Dermis blood vessel endothelial cell (primary cell): ENCODE data around the gene MBIP. TPM values are rescaled to one million over a fixed set of nuclear protein-coding genes. Genes with fewer than 3 reads are reported as not detected.

Experiments
- DNase-seq: peaks from one replicate; pipeline ENCODE4 v3.0.0; 2010
- total RNA-seq: library from RNA; depleted of rRNA; stranded (reverse); fragments of >200 nt; gene quantifications from 2 replicates; pipeline ENCODE4 v1.2.3, GENCODE V29; 2014

Gene MBIP
- total RNA-seq, 1 donor from 2014 or later, result 5.8 TPM

DNA sequence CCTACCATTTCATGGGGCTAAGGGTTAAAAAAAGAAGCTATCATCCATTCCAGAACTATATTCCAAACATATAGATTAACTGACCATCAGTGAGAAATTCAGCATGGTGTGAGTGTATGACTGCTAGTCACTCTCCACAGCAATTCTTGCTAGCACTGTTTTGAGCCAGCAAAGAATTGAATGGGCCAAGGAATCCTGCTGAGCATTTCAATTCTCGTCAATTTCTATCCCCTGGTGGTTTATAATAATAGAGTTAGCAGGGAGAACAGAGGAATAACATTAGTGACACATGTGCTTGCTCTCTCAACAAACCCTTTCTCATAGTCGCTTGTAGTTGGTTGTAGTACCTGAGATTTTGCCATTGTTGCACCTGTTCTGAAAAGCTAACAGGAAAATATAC is 7.2 kb downstream of the MBIP start:
- DNase-seq, result no peak

DNA sequence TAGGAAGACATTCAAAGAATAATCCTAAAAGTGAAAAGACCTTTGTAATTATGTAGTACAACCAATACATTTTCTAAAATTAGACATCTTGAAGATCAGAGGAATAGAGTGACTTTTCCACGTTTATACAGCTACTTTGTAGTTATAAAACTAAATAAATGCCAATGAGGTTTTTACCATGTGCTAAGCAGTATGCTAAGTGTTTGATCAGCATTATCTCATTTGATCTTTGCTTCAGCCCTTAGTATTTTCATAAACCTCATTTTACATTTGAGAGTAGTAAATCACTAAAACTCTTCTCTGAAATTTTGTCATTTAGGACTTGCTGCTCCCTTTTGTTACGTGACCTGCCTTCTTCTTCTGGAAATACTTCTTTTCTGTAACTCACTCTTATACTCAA is 13.6 kb downstream of the MBIP start:
- no peak for DNase-seq

DNA sequence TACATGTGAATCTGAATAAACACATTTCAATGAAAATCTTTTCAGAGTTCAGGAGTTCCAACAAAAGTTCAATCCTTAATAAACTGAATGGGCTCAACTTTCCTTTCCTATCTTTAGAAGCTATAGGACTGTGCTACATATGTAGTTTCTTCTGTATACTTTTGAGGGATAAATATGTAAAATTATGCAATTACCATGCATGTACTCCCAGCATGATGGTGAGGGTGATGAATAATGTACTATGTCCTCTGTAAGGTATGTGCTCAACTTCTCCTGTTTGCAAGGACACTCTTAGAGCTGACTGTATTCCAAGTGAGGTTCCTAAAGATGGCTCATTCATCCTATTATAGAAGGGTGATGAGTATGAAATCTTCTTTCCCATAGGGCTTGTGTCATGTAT is 15.5 kb downstream of the MBIP start:
- DNase-seq, result no peak

DNA sequence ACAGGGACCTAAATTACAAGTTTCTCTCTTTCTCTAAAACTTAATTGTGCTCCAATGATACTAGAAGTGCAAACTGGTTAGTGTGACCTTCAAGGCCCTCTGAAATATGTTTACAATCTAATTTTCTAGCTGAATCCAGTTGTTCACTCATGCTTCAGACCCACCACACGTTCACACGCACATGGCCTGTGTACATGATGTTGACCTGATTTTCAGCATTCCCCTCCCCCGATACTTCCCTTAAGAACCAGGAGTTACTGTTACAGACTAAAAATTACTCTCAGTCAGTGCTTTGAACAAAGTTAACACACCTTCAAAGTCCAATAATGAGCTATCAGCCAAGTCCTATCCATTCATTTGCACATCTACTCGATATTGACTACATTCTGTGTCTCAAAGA is 16.5 kb downstream of the MBIP start:
- DNase-seq, result no peak

DNA sequence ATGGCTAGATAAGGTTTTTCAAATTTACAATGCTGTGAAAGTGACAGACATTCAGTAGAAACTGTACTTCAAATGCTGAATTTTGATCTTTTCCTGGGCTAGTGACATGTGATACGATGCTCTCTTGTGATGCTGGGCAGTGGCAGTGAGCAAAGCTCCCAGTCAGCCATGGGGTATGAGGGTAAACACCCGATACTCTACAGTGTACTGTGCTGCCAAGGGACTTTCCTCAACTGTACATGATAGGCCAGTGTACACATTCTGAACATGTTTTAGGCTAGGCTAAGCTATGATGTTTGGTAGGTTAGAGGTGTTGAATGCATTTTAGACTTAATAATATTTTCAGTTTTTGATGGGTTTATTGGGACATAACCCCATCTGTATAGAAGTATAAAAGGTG is 17.6 kb downstream of the MBIP start:
- DNase-seq, result no peak

DNA sequence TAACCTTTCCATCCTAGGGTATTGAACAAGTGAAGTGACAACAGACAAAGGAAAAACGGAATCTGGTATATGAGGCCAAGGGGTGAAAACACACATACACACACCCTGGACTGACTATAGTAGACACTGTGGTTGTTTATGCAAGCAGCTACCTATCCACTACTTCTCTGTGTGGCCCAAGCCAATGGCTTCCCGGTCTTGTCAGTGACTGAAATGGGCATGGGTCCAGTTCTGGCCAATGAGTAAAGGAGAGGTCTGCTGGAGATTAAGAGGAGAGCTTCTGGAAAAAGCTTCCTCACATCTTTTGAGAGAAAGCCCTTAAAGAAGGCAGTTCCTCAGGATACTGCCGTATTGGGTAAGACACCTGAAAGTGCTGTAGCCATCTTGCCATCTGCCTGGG is 19.3 kb downstream of the MBIP start:
- DNase-seq, result no peak

DNA sequence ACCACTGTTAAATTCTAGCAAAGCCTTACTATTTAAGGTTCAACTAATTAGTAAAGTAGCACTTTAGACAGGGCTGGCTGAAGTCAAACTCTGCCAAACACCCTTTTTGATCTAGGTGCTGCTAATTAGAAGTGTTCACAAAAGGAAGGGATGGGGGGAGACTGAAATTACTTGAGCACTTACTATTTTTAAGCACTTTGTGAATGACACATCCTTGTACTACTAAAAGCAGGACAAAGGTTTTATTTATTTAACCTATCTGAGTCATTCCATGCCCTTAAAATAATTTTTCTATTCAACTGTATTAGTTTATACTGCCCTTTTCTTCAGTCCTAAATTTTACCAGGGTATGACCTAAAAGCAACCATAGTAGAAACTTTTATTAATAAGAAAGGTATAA is 20.1 kb downstream of the MBIP start:
- peak; percentile 33 for DNase-seq

DNA sequence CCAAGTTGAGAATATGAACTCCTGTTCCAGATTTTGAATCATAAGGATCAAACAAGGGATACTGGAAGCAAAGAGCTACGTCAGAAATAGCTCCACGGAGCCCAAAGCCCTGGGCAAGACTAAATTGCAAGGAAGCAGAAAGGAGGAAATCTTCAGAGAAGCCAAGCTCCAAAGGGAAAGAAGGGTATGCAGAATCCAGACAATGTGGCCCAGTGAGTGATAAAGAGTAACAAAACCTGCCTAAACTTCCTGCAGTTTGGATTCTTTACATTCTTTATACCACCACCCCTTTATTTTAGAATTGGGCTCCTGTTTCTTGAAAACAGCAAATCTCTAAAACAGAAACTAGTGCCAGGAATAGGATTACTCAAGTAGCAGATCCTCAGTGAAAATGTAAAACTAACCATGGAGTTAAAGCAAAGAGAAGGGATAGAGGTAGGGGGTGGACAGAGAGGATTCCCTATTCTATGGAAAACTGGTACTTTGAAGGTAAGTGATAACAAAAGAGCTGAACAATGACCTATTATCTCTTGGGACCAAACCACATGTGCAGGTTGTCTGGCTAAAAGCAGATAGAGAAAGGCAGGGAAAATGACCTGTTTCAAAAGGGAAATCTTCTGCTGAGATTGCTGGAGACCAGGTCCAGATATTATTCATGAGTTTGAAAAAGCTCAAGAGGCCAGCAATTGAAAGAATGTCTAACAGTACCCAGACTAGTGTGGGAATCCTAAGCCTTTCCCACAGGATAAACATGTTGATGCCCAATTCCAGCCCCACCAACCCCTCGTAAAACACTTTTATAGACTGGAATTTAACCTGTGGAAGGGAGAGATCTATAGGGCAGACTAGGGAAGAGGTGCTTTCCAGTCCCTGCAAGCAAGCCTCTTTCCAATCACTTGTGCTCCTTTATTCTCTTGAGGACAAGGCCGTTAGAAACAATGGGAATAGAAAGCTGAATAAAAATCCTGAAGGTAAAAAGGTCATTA is 24.5 kb downstream of the MBIP start:
- no peak for DNase-seq

DNA sequence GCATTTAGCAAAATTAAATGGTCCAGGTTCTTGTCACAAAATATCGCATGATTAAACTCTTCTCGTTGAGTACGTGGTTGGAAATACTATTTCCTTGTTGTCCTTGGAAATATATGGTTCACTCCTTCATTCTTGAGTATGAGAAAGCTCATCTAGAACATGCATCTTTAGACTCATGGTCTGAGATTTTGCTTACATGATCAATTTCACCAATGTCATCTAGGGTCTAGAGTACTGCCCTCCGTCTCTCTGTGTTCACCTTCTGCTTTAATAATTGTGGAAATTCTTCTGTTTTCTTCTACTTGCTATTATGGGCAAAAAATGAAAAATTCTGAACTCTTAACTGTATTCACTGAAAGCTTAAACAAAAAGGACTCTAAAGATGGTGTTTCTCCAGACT is 25.9 kb downstream of the MBIP start:
- no peak for DNase-seq

DNA sequence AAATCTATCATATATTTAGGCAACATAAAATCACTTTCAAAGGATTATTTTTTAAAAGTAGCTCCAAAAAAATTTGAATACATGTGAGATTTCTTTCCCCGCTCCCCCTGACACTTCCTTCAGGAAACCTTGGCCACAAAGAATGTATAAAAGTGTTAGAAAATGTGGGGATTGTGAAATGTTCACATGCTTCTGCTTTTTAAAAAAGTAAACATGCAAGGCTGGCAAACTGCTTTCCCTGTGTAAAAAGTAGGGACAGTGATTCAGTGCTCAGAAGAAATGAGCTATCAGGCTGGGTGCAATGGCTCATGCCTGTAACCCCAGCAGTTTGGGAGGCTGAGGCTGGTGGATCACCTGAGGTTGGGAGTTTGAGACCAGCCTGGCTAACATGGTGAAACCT is 26.6 kb downstream of the MBIP start:
- DNase-seq, result no peak

DNA sequence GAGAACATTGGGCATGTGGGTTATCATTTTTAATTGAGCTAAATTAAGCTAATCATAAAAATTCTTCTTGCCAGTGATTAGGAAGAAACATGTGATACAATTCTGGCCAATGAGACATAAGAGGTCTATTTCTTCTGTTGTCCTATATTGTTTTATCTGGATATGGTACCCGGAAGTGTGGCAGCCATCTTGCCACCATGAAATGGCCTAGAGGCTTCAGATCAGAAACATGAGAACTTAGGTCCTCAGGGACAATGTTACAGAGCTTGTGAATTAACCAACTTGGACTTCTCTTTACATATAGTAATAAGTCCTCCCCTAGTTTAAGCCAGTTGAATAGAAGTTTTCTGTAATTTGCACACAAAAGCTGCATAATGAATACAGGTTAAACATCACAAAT is 30.5 kb downstream of the MBIP start:
- no peak for DNase-seq

DNA sequence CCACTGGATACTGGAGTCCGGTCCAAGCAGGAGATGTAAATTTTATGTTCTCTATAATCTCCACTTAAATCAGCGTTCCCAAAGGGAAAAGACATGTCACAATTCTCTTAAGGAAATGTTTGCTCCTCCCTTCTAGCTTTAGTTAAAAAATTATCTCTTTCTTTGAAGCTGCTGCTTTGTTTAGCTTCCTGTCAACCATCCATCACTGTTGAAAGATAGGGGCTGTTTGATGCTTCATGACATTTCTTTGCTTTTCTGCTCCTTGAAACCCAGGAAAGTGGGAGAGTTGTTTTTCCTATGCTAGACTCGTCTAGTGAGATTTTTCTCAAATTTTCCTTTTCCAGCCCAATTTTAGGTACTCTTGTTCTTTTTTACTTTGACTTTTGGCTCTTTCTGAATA is 31.9 kb downstream of the MBIP start:
- no peak for DNase-seq

DNA sequence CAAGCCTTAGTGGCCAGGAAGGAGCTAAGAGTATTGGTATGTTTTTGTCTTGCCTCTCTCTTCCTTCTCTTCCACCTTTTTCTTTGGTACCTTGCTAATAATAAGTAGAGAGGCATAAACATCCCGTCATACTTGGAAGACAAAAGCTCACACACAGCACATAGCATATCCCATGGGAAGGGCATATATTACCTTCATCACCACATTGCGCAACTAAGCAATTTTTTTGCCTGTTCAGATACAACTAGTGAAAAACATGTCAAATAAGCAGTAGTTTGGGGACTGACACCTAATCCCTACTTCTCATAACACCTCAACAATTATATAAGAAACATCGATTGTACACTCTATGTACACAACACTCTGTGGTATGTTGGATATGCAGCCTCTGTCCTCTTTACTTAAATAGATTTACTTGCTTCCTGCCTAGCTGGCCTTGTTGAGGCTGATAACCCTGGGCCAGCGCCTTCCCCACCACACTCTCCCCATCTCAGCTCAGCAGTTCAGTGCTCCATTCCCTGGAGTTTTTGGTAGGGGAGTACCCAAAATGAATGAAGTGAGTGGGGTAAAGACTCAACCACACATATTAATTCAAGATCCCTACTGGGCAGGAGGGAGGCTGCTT is 35.4 kb downstream of the MBIP start:
- DNase-seq, result no peak

DNA sequence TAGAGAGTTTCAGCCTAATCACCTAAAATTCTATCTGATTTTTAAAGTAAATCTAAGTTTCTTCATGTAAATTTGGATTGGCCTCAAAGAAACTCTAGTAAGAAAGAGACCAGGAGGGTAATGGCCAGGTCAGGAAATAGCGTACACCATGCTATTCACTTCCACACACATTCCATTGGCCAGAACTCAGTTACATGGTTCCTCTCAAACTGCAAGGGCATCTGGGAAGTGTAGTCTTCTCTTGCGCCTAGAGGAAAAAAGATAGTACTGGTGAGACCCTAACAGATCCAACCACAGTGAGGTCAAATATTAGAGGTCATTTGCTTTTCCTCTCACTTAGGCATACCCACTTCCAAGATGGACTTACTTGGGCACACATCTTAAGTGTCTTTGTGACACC is 39.1 kb downstream of the MBIP start:
- DNase-seq, result peak; percentile 6

DNA sequence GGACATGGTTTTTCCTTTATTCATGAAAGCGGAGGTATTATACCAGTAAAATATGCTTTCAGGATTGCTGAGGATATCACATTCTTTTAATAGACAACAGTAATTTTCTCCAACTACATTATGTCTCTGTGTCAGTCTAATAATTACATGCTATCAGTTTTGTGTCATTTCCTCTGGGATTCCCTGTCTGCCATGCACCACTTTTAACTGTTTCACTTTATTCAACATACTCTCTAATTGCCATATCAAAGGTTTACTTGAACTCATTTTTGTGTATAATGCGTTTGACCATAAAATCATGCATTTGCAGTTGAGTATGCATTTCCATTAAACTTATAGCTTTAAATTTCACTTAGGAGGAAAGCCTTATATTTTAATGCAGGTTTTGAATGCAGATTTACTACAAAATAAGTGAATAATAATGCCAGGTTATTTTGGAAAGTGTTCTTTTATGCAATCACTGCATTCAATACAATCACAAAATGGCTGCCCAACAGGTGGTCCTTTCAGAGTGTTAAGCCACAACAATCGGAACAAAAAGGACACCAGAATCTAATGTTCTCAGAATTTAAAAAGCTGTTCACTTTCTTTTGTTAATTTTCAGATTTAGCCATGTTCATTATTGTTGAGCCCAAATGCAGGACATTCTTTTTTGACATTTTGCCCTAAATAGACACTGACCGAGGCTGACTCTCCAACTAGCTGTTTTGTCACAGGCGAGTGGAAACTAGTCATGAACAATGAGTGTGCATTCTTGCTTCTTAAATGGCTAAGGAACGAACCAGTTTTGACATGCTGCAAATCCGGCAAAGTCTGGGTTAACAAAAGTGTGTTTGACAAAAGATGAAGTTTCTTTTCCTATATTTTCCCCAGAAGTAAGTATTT is 40.9 kb downstream of the MBIP start:
- no peak for DNase-seq

DNA sequence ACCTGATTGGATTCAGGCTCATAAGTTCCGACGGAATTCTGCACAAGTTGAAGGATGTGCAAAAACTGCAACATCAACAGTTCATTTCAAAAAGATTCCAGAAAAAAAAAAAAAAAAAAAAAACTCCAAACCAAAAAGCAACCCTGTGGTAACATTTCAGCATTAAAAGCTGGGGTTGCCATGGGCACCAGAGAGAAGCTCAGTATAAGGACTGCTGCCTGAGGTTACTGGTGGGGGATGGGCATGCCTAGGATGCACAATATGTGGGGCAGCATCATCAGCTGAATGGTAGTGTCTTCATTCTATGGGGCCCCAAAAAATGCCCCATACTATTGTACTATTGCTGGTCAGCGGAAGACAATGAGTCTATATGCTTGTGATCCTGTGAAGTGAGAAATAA is 44.7 kb downstream of the MBIP start:
- DNase-seq, result no peak

DNA sequence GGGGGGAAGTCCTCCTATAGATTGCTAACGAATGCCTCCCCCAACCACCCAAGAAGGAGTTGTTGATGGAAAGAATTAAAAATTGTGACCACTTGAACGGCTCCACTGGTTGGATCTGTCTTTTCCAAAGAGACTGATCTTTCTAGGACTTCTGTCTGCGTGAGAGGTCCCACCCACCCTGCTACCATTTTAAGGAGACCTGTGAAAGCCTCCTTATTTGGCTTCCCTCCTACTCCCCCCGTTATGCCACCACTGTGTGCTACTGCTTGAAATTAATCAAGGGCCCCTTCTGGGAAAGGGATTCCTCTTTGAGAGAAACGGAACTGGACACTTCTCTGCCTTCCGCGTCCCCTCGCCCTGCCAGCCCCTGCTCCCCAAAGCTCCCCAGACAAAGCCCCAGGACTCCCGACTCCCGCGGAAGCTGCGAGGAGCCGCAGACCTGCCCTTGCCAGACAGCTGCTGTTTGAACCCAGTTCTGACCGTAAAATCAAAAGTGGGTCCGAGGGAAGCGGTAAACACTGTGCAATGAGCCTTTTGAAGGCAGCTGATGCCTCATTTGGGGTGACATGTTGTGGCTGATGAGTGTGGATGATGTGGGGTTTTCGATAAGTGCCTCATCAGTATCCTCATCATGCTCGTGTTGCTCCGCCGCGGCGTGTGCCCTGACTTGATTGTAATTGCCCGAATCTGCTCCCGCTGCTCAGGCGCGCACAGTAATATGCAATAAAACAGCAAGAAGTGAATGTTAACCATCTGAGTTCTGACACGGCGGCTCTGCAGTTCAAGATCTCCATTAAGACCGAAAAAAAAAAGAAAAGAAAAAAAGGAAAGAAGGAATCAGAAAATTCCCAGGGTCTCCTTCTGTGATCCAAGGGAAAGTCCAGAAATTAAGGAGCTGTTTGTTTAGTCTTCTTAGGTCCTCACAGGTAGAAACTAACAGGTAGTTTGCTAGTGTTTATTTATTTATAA is 48.2 kb downstream of the MBIP start:
- peak; percentile 10 for DNase-seq

DNA sequence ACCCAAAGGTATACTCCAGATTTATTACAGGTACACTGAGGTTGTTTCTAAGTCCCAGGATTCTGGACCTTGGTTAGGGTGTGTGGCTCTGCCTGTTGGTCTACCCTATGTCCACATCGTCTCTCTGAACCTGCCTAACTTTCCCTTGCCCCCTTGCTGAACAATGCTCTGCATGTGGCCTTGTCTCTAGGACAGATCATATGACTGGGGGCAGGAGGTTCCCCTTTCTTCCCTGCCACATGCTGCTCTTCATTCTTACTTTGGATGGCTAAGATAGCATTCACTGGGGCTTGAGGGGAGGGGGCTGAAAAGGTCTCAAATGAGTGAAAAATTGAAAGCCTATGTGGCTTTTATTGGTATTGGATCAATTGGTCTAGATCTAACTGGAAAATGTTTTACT is 49.2 kb downstream of the MBIP start:
- DNase-seq, result no peak

DNA sequence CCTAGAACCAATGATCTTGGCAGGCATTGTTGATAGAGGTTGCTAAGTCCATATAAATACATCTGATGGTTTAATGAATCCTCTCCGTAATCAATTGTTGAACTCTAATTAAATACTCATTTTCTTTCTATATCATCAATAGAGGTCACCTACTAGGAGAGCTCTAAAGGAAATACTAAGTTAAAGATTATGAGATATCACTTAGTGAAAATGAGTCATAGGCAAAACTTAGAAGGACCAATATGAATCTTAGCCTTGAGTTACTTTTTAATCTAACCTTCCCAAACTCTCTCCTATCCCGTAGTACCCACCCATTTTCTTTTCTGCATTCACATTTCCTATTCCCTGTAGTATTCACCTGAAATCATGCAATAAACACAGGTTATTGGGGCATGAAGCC is 50.2 kb downstream of the MBIP start:
- no peak for DNase-seq

DNA sequence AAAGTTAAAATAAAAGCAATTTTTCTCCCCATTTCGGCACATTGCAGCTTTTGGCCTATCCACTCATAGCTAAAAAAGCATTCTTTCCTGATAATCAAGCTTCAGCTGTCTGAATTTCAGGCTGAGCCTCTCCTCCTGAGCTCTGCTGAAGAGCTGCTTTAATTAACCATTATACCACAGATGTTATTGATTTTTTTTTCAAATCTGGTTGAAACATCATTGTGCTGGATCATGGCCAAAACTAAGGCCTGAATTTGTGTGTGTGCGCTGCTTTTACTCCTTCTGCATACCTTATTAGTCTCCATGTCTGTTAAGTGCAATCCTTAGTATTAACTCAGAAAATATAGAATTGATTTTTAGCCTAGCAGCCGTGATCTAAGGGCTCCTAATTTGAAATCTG is 52.3 kb downstream of the MBIP start:
- no peak for DNase-seq

DNA sequence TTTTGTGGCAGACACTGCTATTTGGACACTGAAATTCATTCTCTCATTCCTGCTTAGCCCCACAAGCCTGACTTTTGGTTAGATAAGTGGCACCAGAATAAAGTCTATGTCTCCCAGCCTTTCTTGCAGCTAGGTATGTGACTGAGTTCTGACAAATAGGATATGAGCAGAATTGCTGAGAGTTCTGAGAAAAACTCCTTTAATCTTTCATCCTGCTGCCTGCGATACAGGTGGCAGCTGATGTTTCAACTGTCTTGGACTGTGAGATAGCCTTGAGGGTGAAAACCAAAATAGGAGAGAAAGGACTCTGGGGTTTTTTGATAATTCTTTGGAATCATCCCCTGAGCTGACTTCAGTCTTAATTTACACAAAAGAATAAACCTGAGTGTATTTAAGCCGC is 55.8 kb downstream of the MBIP start:
- DNase-seq, result no peak

DNA sequence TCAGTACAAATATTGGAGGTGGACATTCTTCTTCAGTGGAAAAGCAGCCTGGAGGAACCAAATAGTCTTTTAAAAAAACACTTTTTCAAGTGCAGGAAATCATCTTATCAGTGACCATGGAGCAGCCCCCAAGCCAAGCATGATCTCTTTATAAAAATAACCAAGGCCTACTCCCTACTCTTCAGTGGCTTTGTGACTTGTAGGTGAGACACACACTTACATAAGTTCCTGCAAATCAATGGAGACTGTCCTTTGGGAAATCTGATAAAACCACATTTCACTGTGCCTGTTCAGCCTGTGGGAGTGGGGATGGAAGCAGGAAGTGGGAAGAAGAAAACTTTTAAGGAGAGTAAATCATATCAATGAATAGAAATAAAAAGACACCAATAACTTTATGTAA is 56.3 kb downstream of the MBIP start:
- DNase-seq, result no peak
